Sciatic nerve (tissue), 2 donors: ENCODE results near the gene NSD1. TPM values are rescaled to one million over a fixed set of nuclear protein-coding genes. Genes with fewer than 3 reads are reported as not detected.
"Not testable (repeated sequence)": the region's sequence is repeated elsewhere in the genome, so short reads cannot be mapped to it uniquely, and the experiment has no call there.

Source experiments
- ATAC-seq: fragments of 200-7000 bp; cut with Tn5 transposase; one replicate; pipeline ENCODE4 v1.9.1; 2020; ENCODE audit warnings: mild to moderate bottlenecking, moderate library complexity
- DNase-seq: peaks from one replicate; pipeline ENCODE4 v3.0.0-alpha.2; 2020; ENCODE audit warnings: low spot score
- intact Hi-C: fragments of 100-400 bp; cut with DNase I; formaldehyde crosslinking; loops from one replicate; pipeline ENCODE4 v1.14.2; 2022
- total RNA-seq: library from RNA; stranded (reverse); fragmentation: NEBNext Ultra II Directional; extraction: Animal tissue kit (Norgen Biotek cat#: 25700); gene quantifications from one replicate; pipeline ENCODE4 v1.2.1, GENCODE V29; 2021
- donor health status: DM: no; HTN: no; CAD: no.
- donor health status: DM: no; HTN: no; CAD: no.

NSD1 gene
- total RNA-seq, 1 donor from 2014 or later, result 112 TPM

DNA sequence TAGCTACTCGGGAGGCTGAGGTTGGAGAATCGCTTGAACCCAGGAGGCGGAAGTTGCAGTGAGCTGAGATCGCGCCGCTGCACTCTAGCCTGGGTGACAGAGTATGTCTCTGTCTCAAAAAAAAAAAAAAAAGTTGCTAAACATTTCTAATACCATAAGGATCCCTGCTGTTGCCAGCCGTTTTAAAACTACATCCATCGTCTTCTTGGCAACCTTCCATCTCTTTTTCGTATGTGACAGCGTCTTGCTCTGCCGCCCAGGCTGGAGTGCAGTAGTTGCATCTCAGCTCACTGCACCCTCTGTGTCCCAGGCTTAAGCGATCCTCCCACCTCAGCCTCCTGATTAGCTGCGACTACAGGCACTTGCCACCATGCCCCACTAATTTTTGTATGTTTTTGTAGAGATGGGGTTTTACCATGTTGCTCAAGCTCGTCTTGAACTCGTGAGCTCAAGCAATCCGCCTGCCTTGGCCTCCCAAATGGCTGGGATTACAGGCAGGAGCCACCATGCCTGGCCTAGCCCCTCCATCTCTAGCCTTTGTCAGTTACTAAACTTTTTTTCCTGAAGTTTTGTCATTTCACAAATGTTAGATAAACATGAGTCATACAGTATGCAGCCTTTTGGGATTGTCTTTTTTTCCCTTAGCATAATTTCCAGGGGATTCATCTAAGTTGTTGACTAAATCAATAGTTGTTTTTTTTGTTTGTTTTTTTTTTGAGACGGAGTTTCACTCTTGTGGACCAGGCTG, 13.5 kb downstream of the NSD1 start:
- intact Hi-C loops, result no loop called here
- DNase-seq (no peak), ATAC-seq (no peak)

- DNase-seq, ATAC-seq, intact Hi-C loops: not testable (repeated sequence)
These were observed 16.5 kb downstream of the NSD1 start for GRCh38 chr5:177150061-177150460.

GRCh38 chr5:177154003-177154643, 20.6 kb downstream of the NSD1 start:
- DNase-seq, result no peak
- ATAC-seq, result no peak
- intact Hi-C loops, result no loop called here

DNA sequence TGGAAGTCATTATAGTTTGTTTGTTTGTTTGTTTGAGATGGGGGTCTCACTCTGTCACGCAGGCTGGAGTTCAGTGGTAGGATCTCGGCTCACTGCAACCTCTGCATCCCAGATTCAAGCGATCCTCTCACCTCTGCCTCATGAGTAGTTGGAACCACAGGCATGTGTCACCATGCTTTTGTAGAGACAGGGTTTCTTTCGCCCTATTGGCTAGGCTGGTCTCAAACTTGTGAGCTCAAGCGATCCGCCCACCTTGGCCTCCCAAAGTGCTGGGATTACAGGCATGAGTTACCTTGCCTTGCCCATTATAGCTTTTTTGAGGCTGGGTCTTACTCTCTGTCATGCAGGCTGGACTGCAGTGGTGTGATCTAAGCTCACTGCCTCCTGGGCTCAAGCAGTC, 28.8 kb downstream of the NSD1 start:
- ATAC-seq, result no peak
- intact Hi-C loops, result no loop called here
- no peak for DNase-seq

DNA sequence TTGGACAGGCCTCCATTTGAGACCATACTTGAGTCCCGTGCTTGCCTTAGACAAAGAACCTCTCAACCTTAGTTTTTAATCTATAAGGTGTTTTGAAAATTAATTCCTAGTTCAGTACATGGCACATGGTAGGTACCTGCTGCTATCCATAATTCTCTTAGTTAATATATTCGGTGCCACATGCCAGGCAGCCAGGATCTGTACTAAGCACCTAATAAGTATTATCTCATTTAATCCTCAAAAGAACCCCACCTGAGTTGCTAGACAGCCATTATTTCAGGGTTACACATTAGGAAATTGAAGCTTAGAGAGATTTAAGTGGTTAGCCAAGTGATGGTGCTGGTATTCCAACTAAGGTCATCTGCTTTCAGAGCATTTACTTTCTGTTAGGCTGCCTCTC, 29.9 kb downstream of the NSD1 start:
- ATAC-seq, result no peak
- no peak for DNase-seq
- intact Hi-C loops, result no loop called here

DNA sequence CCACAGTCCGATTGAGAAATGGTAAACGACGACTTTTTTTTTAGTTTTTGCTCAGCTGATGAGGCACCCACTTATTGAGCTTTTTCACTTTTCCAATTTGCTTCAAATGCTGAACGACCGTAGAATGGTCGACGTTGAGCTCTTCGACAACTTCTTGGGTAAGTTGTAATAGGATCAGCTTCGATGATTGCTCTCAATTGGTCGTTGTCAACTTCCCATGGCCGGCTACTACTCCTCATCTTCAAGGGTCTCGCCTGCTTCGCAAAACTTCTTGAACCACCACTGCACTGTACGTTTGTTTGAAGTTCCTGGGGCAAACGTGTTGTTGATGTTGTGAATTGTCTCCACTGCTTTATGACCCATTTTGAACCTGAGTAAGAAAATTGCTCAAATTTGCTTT, 35.7 kb downstream of the NSD1 start:
- ATAC-seq (no peak), DNase-seq (no peak)
- intact Hi-C loops, result no loop called here

DNA sequence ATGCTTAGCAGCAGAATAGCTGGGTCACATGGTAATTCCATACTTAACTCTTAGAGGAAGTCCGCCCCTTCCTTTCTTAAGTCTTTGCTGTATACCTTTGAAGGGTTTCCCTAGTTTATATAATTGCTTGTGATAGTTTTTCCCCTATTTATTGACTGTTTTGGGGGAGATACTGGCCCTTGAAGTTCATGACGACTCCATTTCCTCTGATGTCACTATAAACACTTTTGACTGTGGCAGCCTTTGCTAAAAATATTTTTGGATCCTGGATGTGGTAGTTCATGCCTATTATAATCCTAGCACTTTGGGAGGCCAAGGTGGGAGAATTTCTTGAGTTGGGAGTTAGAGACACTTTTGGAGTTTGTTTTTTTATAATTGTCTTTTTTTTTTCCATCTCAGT, 38.4 kb downstream of the NSD1 start:
- no peak for DNase-seq
- intact Hi-C loops, result no loop called here
- ATAC-seq, result no peak

GRCh38 chr5:177175336-177175735, 41.8 kb downstream of the NSD1 start:
- no peak for DNase-seq
- intact Hi-C loops, result no loop called here
- ATAC-seq, result no peak

GRCh38 chr5:177176175-177176711, 42.7 kb downstream of the NSD1 start:
- no peak for ATAC-seq
- DNase-seq, result no peak
- intact Hi-C loops, result no loop called here

- ATAC-seq, intact Hi-C loops, DNase-seq: not testable (repeated sequence)
These were observed 44.4 kb downstream of the NSD1 start for GRCh38 chr5:177177847-177178437.

DNA sequence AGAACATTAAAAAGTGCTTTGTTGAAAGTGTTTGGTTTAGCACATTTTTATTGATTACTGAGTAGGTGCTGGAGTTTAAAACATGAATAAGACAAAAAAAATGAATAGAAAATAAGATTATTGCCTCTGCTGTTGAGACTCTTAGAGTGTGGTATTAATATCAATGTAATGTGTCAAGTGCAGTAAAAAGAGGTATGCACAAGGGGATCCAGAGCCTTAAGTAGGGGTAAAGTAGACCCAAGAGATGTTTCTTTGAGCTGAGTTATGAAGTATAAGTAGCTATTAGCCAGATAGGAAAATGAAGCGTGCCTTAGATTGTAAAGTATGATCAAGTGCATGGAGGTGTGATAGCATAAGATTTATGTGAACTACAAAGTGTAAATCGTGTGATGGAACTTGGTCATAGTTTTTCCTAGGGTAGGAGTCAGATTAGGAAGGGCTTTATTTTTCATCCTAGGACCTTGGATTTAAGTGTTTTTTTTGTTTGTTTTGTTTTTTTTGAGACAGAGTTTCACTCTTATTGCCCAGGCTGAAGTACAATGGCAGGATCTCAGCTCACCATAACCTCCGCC, 45.2 kb downstream of the NSD1 start:
- intact Hi-C loops, result no loop called here
- no peak for DNase-seq
- no peak for ATAC-seq

- intact Hi-C loops, result no loop called here
- DNase-seq (no peak), ATAC-seq (no peak)
These were observed 45.9 kb downstream of the NSD1 start for GRCh38 chr5:177179431-177179830.

- intact Hi-C loops, result no loop called here
These were observed 49.6 kb downstream of the NSD1 start for GRCh38 chr5:177183142-177183541.

DNA sequence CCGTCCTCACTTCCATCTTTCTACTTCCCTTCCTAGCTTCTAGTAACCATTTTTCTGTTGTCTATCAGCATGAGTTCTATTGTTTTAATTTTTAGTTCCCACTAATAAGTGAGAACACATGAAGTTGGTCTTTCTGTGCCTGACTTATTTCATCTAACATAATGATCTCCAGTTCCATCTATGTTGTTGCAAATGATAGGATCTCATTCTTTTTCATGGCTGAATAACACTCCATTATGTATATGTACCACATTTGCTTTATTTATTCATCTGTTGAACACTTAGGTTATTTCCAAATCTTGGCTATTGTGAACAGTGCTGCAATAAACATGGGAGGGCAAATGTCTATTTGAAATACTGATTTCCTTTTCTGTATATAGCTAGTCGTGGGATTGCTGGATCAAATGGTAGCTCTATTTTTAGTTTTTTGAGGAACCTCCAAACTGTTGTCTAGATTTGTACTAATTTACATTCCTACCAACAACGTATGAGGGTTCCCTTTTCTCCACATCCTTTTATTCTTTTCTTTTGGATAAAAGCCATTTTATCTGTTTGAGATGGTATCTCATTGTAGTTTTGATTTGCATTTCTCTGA, 50.3 kb downstream of the NSD1 start:
- intact Hi-C loops, result no loop called here
- no peak for ATAC-seq

More at GRCh38 chr5:177183142-177183541, 49.6 kb downstream of the NSD1 start:
- DNase-seq, result no peak
- ATAC-seq, result no peak

GRCh38 chr5:177185993-177186392, 52.4 kb downstream of the NSD1 start:
- intact Hi-C loops, result no loop called here
- ATAC-seq (no peak), DNase-seq (no peak)

More for the DNA sequence above, 50.3 kb downstream of the NSD1 start:
- DNase-seq, result no peak

DNA sequence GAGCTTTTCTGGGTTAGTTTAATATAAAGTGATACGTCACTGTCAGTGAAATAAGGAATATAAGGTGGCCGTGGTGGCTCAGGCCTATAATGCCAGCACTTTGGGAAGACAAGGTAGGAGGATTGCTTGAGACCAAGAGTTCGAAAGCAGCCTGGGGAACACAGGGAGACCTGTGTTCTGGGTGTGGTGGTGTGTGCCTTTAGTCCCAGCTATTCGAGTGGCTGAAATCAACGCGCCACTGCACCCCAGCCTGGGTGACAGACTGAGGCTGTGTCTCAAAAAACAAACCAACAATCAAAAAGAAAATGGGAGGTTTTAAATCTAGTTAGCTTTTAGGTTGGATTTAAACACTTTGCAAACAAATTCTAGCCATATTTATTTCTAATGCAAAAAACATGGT, 53.1 kb downstream of the NSD1 start:
- ATAC-seq (no peak), DNase-seq (no peak)
- intact Hi-C loops, result no loop called here

GRCh38 chr5:177188775-177189174, 55.2 kb downstream of the NSD1 start:
- DNase-seq, result no peak
- intact Hi-C loops, result no loop called here

DNA sequence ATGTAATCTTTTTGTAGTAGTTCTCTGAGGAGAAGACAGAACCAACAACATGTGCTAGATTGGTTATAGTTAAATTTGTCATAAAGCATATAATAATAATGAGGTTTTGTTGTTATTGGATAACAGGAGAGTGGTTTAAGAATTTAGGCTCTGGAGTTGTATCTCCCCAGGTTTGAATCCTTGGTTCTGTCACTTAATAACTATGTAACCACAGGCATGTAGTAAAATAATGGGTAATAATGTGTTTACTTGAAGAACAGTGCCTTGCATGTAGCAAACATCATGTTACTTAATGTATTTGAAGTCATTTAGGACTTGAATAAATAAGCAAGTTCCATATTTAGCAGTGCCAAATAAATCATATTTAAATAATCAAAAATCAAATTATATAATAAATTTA, 55.8 kb downstream of the NSD1 start:
- ATAC-seq (no peak), DNase-seq (no peak)

More at GRCh38 chr5:177188775-177189174, 55.2 kb downstream of the NSD1 start:
- ATAC-seq, result no peak

DNA sequence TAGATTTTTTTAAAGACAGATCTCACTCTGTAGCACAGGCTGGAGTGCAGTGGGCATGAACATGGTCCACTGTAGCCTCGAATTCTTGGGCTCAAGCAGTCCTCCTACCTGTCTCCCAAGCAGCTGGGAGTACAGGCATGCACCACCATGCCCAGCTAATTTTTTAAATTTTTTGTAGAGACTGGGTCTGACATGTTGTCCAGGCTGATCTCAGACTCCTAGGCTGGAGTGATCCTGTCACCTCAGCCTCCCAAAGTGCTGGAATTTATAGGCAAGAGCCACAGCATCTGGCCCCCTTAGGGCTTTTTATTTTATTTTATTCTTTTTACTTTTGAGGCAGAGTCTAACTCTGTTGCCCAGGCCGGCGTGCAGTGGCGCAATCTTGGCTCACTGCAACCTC, 56.4 kb downstream of the NSD1 start:
- ATAC-seq (no peak), DNase-seq (no peak)
- intact Hi-C loops, result no loop called here

More for the DNA sequence above, 55.8 kb downstream of the NSD1 start:
- intact Hi-C loops, result no loop called here
